ENCODE results near the gene CDK10. TPM values are rescaled to one million over a fixed set of nuclear protein-coding genes. Genes with fewer than 3 reads are reported as not detected.

Gene CDK10
- total RNA-seq, 2 donors from 2014 or later = 47.5 to 105 TPM

DNA sequence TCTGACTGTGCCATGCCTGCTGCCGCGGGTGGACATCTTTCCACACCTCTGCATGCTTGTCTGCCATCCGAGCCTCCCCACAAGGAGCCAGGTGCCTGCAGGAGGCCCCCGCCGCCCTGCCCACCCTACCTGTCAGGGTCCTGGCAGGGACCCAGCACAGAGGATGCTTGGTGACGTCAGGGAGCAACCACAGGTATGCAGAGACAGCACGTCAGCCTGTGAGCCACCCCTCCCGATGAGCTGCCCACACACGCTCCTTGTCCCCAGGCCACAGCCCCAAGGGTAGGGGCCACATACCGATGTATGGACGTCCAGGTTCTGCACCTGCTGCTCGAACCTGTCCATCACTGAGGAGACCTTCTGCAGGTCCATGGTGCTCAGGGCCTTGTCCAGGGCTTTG lies 39.6 kb upstream of the CDK10 start:
- 83 to 92% methylated on average over 4 to 12 of the region's 12 CpGs for whole genome bisulfite sequencing, 2 donors
- Histone ChIP-seq H3K4me3 (no peak overlapping the region), H3K27me3 (no peaks in the 10 kb centered on the region), H3K4me1 (peaks cover under 1% of the 10 kb centered on the region), H3K9me3 (no peaks in the 10 kb centered on the region), H3K27ac (no peak overlapping the region), H3K36me3 (replicated peaks in 1 of 2; ENCODE audit: insufficient read depth in 1 of 2, low read depth in 2 of 2) (peaks cover 6 to 25% of the 10 kb centered on the region in 2 donors)
- TF ChIP-seq, protein P1, sequence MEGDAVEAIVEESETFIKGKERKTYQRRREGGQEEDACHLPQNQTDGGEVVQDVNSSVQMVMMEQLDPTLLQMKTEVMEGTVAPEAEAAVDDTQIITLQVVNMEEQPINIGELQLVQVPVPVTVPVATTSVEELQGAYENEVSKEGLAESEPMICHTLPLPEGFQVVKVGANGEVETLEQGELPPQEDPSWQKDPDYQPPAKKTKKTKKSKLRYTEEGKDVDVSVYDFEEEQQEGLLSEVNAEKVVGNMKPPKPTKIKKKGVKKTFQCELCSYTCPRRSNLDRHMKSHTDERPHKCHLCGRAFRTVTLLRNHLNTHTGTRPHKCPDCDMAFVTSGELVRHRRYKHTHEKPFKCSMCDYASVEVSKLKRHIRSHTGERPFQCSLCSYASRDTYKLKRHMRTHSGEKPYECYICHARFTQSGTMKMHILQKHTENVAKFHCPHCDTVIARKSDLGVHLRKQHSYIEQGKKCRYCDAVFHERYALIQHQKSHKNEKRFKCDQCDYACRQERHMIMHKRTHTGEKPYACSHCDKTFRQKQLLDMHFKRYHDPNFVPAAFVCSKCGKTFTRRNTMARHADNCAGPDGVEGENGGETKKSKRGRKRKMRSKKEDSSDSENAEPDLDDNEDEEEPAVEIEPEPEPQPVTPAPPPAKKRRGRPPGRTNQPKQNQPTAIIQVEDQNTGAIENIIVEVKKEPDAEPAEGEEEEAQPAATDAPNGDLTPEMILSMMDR (IDR thresholded peaks at IDR 0.05) = no peak
- TF ChIP-seq POLR2A (IDR thresholded peaks at IDR 0.05) = no peak
- ATAC-seq (no peak), DNase-seq (no peak)
- intact Hi-C loops (cut with DNase I) = no loop called here

DNA sequence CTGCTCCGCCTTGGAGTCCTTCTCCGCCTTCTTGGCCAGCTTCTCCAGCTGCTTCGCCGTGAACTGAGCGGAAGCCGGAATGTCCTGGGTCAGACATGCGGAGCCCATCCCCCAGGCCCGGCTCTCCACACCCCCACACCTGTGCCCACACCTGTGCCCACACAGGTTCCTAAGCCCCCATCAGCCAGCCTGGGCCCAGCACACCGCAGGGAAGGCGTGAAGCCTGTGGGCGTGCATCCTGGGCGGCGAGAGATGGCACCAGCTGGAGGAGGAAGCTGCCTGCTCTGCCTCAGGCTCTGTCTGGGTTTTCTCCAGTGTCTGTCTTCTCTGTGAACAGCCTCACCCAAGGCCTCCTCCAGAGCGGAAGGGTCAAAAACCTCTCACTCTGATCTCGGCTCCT lies 34.9 kb upstream of the CDK10 start:
- Histone ChIP-seq H3K27ac (no peak overlapping the region), H3K27me3 (no peaks in the 10 kb centered on the region), H3K9me3 (no peaks in the 10 kb centered on the region), H3K4me1 (peaks cover 15% of the 10 kb centered on the region), H3K36me3 (replicated peaks in 1 of 2; ENCODE audit: insufficient read depth in 1 of 2, low read depth in 2 of 2) (peaks cover 6 to 11% of the 10 kb centered on the region in 2 donors), H3K4me3 (no peak overlapping the region)
- DNase-seq (no peak), ATAC-seq (no peak)
- 92% methylated on average over 11 to 15 of the region's 15 CpGs for WGBS, 2 donors
- TF ChIP-seq, protein P1 (IDR thresholded peaks at IDR 0.05) = no peak
- no peak for TF ChIP-seq POLR2A (IDR thresholded peaks at IDR 0.05)
- intact Hi-C loops (cut with DNase I) = no loop called here

DNA sequence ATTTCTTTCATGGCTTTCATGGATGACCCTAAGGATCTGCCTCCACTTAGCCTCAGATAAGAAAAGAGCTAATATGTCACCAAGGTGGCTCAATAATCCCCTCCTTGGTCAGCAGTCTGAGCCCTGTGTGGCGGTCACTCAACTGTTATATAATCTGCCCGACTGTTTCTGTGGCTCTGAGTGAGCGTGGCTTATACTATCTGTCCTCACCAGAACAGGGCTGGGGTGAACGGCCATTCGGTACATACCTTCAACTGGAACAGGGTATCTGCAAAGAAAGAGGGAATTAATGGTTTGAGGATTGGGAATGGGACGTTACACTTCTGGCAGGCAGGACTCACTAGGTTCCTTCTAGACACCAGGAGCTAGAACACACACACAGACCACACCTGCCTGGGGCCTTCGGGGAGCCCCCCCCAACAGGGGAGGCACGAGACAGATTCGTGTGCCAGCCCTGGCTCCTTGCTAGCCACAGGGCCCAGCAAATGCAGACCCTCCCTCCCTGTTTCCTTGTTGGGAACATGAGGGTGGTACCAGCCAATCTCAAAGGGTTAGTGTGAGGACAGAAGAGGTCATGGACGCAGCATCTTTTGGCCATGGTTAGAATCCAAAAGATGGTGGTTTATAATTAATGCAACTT lies 32.7 kb upstream of the CDK10 start:
- Histone ChIP-seq H3K36me3 (replicated peaks in 1 of 2; ENCODE audit: insufficient read depth in 1 of 2, low read depth in 2 of 2) (peaks cover 0 to 4% of the 10 kb centered on the region in 2 donors), H3K4me1 (peaks cover 27% of the 10 kb centered on the region), H3K27ac (no peak overlapping the region), H3K27me3 (no peaks in the 10 kb centered on the region), H3K9me3 (no peaks in the 10 kb centered on the region), H3K4me3 (no peak overlapping the region)
- intact Hi-C loops (cut with DNase I) = no loop called here
- no peak for TF ChIP-seq POLR2A (IDR thresholded peaks at IDR 0.05)
- TF ChIP-seq, protein P1 (IDR thresholded peaks at IDR 0.05) = no peak
- DNase-seq (no peak), ATAC-seq (no peak)
- WGBS, 2 donors = 90 to 92% methylated on average over 8 to 10 of the region's 10 CpGs

DNA sequence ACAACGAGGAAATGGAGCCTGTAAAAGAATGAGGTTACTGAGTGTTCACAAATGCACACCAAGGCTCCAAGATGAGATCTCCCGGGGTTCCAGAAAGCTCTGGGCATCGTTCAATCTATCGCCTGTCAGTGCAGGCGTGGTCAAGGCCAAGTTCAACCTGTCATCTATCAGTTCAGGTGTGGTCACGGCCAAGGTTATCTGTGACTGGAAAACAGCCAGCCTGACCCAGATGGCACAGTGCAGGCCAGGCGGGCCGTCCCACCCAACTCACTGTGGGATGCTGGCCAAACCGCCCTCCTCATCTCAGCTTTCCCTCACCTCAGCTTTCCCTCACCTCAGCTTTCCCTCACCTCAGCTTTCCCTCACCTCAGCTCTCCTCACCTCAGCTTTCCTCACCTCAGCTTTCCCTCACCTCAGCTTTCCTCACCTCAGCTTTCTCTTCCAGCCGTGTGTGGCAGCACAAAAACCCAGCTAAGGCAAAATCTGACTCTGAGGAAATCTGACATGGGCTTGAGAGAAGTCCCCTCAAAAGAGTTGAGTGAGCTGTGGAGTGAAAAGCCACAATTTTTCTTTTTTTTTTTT lies 31.3 kb upstream of the CDK10 start:
- Histone ChIP-seq H3K9me3 (no peaks in the 10 kb centered on the region), H3K4me1 (peaks cover 31% of the 10 kb centered on the region), H3K4me3 (no peak overlapping the region), H3K27ac (no peak overlapping the region), H3K36me3 (replicated peaks in 1 of 2; ENCODE audit: insufficient read depth in 1 of 2, low read depth in 2 of 2) (peaks cover 0 to 2% of the 10 kb centered on the region in 2 donors), H3K27me3 (no peaks in the 10 kb centered on the region)
- 28 to 38% methylated on average over 10 of the region's 10 CpGs for WGBS, 2 donors
- ATAC-seq (no peak), DNase-seq (peak in 1 of 4 donors; percentile 31)
- TF ChIP-seq POLR2A (IDR thresholded peaks at IDR 0.05) = no peak
- TF ChIP-seq, protein P1 (IDR thresholded peaks at IDR 0.05) = no peak
- intact Hi-C loops (cut with DNase I) = no loop called here
